ENCODE results near the gene RABEP2. TPM values are rescaled to one million over a fixed set of nuclear protein-coding genes. Genes with fewer than 3 reads are reported as not detected.
"Not testable (repeated sequence)": the region's sequence is repeated elsewhere in the genome, so short reads cannot be mapped to it uniquely, and the experiment has no call there.

RABEP2 gene
- total RNA-seq, 1 donor from 2014 or later = 20.5 TPM

- Mint-ChIP-seq H3K27ac (no peak overlapping the region), H3K4me3 (no peak overlapping the region), H3K9me3 (no peaks in the 10 kb centered on the region), H3K27me3 (no peaks in the 10 kb centered on the region), H3K4me1 (peaks cover 2% of the 10 kb centered on the region), H3K36me3 (ENCODE audit: low read depth) (peaks cover 2% of the 10 kb centered on the region)
- intact Hi-C loops (cut with micrococcal nuclease) = no loop called here
- no peak for DNase-seq
Measured at GRCh38 chr16:28904828-28905227, 20.2 kb downstream of the RABEP2 start.

GRCh38 chr16:28904363-28904762 lies 20.7 kb downstream of the RABEP2 start:
- no peaks in the 10 kb centered on the region for H3K27me3 Mint-ChIP-seq
- no peak overlapping the region for H3K27ac Mint-ChIP-seq
- H3K36me3 Mint-ChIP-seq (ENCODE audit: low read depth) = peaks cover 2% of the 10 kb centered on the region
- intact Hi-C loops (cut with micrococcal nuclease) = no loop called here
- H3K4me3 Mint-ChIP-seq = no peak overlapping the region
- DNase-seq = no peak
- H3K4me1 Mint-ChIP-seq = peaks cover 2% of the 10 kb centered on the region
- H3K9me3 Mint-ChIP-seq = no peaks in the 10 kb centered on the region

GRCh38 chr16:28903344-28904042 lies 21.5 kb downstream of the RABEP2 start:
- Mint-ChIP-seq H3K4me3 (no peak overlapping the region), H3K27ac (no peak overlapping the region), H3K27me3 (no peaks in the 10 kb centered on the region), H3K9me3 (no peaks in the 10 kb centered on the region), H3K36me3 (ENCODE audit: low read depth) (peaks cover 2% of the 10 kb centered on the region), H3K4me1 (peaks cover 2% of the 10 kb centered on the region)
- no peak for DNase-seq
- intact Hi-C loops (cut with micrococcal nuclease) = no loop called here

- no peak overlapping the region for H3K27ac Mint-ChIP-seq
- H3K4me3 Mint-ChIP-seq = no peak overlapping the region
- no peaks in the 10 kb centered on the region for H3K9me3 Mint-ChIP-seq
- intact Hi-C loops (cut with micrococcal nuclease) = no loop called here
- H3K4me1 Mint-ChIP-seq = peaks cover 2% of the 10 kb centered on the region
- no peak for DNase-seq
- peaks cover 2% of the 10 kb centered on the region for H3K36me3 Mint-ChIP-seq (ENCODE audit: low read depth)
- no peaks in the 10 kb centered on the region for H3K27me3 Mint-ChIP-seq
Measured at GRCh38 chr16:28902909-28903308, 22.1 kb downstream of the RABEP2 start.

GRCh38 chr16:28901862-28902261 lies 23.2 kb downstream of the RABEP2 start:
- peaks cover 2% of the 10 kb centered on the region for H3K4me1 Mint-ChIP-seq
- intact Hi-C loops (cut with micrococcal nuclease) = no loop called here
- H3K4me3 Mint-ChIP-seq = no peak overlapping the region
- peaks cover 2% of the 10 kb centered on the region for H3K36me3 Mint-ChIP-seq (ENCODE audit: low read depth)
- DNase-seq = no peak
- H3K27me3 Mint-ChIP-seq = no peaks in the 10 kb centered on the region
- no peak overlapping the region for H3K27ac Mint-ChIP-seq
- no peaks in the 10 kb centered on the region for H3K9me3 Mint-ChIP-seq

- intact Hi-C loops (cut with micrococcal nuclease) = no loop called here
- Mint-ChIP-seq H3K9me3 (no peaks in the 10 kb centered on the region), H3K4me3 (no peak overlapping the region), H3K4me1 (peaks cover 2% of the 10 kb centered on the region), H3K36me3 (ENCODE audit: low read depth) (peaks cover 2% of the 10 kb centered on the region), H3K27me3 (no peaks in the 10 kb centered on the region), H3K27ac (no peak overlapping the region)
- no peak for DNase-seq
Measured at GRCh38 chr16:28900601-28901000, 24.4 kb downstream of the RABEP2 start.

- Mint-ChIP-seq H3K27ac (no peak overlapping the region), H3K4me1 (peaks cover 2% of the 10 kb centered on the region), H3K36me3 (ENCODE audit: low read depth) (peaks cover under 1% of the 10 kb centered on the region), H3K9me3 (no peaks in the 10 kb centered on the region), H3K4me3 (no peak overlapping the region), H3K27me3 (no peaks in the 10 kb centered on the region)
- DNase-seq = no peak
- intact Hi-C loops (cut with micrococcal nuclease) = no loop called here
Measured at GRCh38 chr16:28899882-28900590, 25.0 kb downstream of the RABEP2 start.

- Mint-ChIP-seq H3K36me3 (ENCODE audit: low read depth) (no peaks in the 10 kb centered on the region), H3K4me3 (no peak overlapping the region), H3K9me3 (no peaks in the 10 kb centered on the region), H3K27ac (no peak overlapping the region), H3K27me3 (no peaks in the 10 kb centered on the region), H3K4me1 (peaks cover 2% of the 10 kb centered on the region)
- no peak for DNase-seq
- intact Hi-C loops (cut with micrococcal nuclease) = no loop called here
Measured at GRCh38 chr16:28898942-28899341, 26.1 kb downstream of the RABEP2 start.

- Mint-ChIP-seq H3K27ac (no peak overlapping the region), H3K4me1 (peaks cover 2% of the 10 kb centered on the region), H3K27me3 (no peaks in the 10 kb centered on the region), H3K36me3 (ENCODE audit: low read depth) (no peaks in the 10 kb centered on the region), H3K4me3 (no peak overlapping the region), H3K9me3 (no peaks in the 10 kb centered on the region)
- intact Hi-C loops (cut with micrococcal nuclease) = no loop called here
- DNase-seq = no peak
Measured at GRCh38 chr16:28898266-28898665, 26.8 kb downstream of the RABEP2 start.

- peaks cover under 1% of the 10 kb centered on the region for H3K4me1 Mint-ChIP-seq
- no peaks in the 10 kb centered on the region for H3K36me3 Mint-ChIP-seq (ENCODE audit: low read depth)
- intact Hi-C loops (cut with micrococcal nuclease) = no loop called here
- H3K27me3 Mint-ChIP-seq = no peaks in the 10 kb centered on the region
- no peak overlapping the region for H3K27ac Mint-ChIP-seq
- no peak for DNase-seq
- no peaks in the 10 kb centered on the region for H3K9me3 Mint-ChIP-seq
- no peak overlapping the region for H3K4me3 Mint-ChIP-seq
Measured at GRCh38 chr16:28897826-28898225, 27.2 kb downstream of the RABEP2 start.

- DNase-seq = no peak
- no peak overlapping the region for H3K27ac Mint-ChIP-seq
- no peaks in the 10 kb centered on the region for H3K27me3 Mint-ChIP-seq
- H3K4me1 Mint-ChIP-seq = no peaks in the 10 kb centered on the region
- no peaks in the 10 kb centered on the region for H3K36me3 Mint-ChIP-seq (ENCODE audit: low read depth)
- H3K4me3 Mint-ChIP-seq = no peak overlapping the region
- intact Hi-C loops (cut with micrococcal nuclease) = no loop called here
- no peaks in the 10 kb centered on the region for H3K9me3 Mint-ChIP-seq
Measured at GRCh38 chr16:28895609-28896008, 29.4 kb downstream of the RABEP2 start.

- Mint-ChIP-seq H3K27me3 (no peaks in the 10 kb centered on the region), H3K36me3 (ENCODE audit: low read depth) (no peaks in the 10 kb centered on the region), H3K27ac (no peak overlapping the region), H3K4me1 (no peaks in the 10 kb centered on the region), H3K4me3 (no peak overlapping the region), H3K9me3 (no peaks in the 10 kb centered on the region)
- intact Hi-C loops (cut with micrococcal nuclease) = no loop called here
- DNase-seq = no peak
Measured at GRCh38 chr16:28893291-28893690, 31.7 kb downstream of the RABEP2 start.

GRCh38 chr16:28891964-28892890 lies 32.8 kb downstream of the RABEP2 start:
- no peaks in the 10 kb centered on the region for H3K9me3 Mint-ChIP-seq
- no peaks in the 10 kb centered on the region for H3K27me3 Mint-ChIP-seq
- no peak for DNase-seq
- no peak overlapping the region for H3K4me3 Mint-ChIP-seq
- intact Hi-C loops (cut with micrococcal nuclease) = no loop called here
- H3K4me1 Mint-ChIP-seq = no peaks in the 10 kb centered on the region
- H3K36me3 Mint-ChIP-seq (ENCODE audit: low read depth) = no peaks in the 10 kb centered on the region
- no peak overlapping the region for H3K27ac Mint-ChIP-seq

GRCh38 chr16:28890355-28890754 lies 34.7 kb downstream of the RABEP2 start:
- H3K27ac Mint-ChIP-seq; intact Hi-C loops (cut with micrococcal nuclease); H3K4me1 Mint-ChIP-seq; DNase-seq; H3K36me3 Mint-ChIP-seq (ENCODE audit: low read depth); H3K9me3 Mint-ChIP-seq; H3K4me3 Mint-ChIP-seq; H3K27me3 Mint-ChIP-seq: not testable (repeated sequence)
